Mesendoderm (in vitro differentiated cells): ENCODE results near the gene ACOT11.
"Not testable (repeated sequence)": the region's sequence is repeated elsewhere in the genome, so short reads cannot be mapped to it uniquely, and the experiment has no call there.

Source experiments
- DNase-seq: peaks from one replicate; pipeline ENCODE4 v3.0.0; 2013
- H2AK5ac ChIP-seq: 2 replicates; pipeline ENCODE4 v1.6.1; 2013; ENCODE audit warnings: low read length, inconsistent platforms
- H2BK120ac ChIP-seq: 2 replicates; pipeline ENCODE4 v1.6.1; 2013; ENCODE audit warnings: low read depth, mild to moderate bottlenecking, low read length, moderate library complexity, mixed read lengths
- H2BK15ac ChIP-seq: replicated peaks from 2 replicates; pipeline ENCODE4 v1.6.1; 2013; ENCODE audit warnings: low read depth, mild to moderate bottlenecking, moderate library complexity
- H2BK5ac ChIP-seq: 2 replicates; pipeline ENCODE4 v1.6.1; 2013; ENCODE audit warnings: low read length, inconsistent platforms
- H3K18ac ChIP-seq: 2 replicates; pipeline ENCODE4 v1.6.1; 2013; ENCODE audit warnings: mild to moderate bottlenecking, low read length, mixed read lengths
- H3K23ac ChIP-seq: one replicate; pipeline ENCODE4 v1.6.1; 2013; ENCODE audit warnings: low read length
- H3K27ac ChIP-seq: 2 replicates; pipeline ENCODE4 v1.5.1; 2013; ENCODE audit warnings: low read depth, mild to moderate bottlenecking, inconsistent platforms, low read length, moderate library complexity
- H3K27me3 ChIP-seq: 2 replicates; pipeline ENCODE4 v1.6.1; 2013; ENCODE audit warnings: low read length, control low read depth, mild to moderate bottlenecking, inconsistent platforms; ENCODE audit not compliant: insufficient read depth, poor library complexity
- H3K36me3 ChIP-seq: 2 replicates; pipeline ENCODE4 v1.6.1; 2013; ENCODE audit warnings: low read length, inconsistent platforms; ENCODE audit not compliant: control insufficient read depth, insufficient read depth
- H3K4ac ChIP-seq: one replicate; pipeline ENCODE4 v1.6.1; 2013; ENCODE audit warnings: low read depth, mild to moderate bottlenecking, low read length, moderate library complexity
- H3K4me1 ChIP-seq: 2 replicates; pipeline ENCODE4 v1.6.1; 2013; ENCODE audit warnings: low read depth, low read length, inconsistent platforms; ENCODE audit not compliant: control insufficient read depth
- H3K4me2 ChIP-seq: 2 replicates; pipeline ENCODE4 v1.6.1; 2013; ENCODE audit warnings: low read length
- H3K4me3 ChIP-seq: 2 replicates; pipeline ENCODE4 v1.5.1; 2013; ENCODE audit warnings: mild to moderate bottlenecking, low read length
- H3K56ac ChIP-seq: one replicate; pipeline ENCODE4 v1.6.1; 2013; ENCODE audit warnings: low read length
- H3K79me1 ChIP-seq: 2 replicates; pipeline ENCODE4 v1.6.1; 2013; ENCODE audit warnings: low read length, inconsistent platforms
- H3K79me2 ChIP-seq: 2 replicates; pipeline ENCODE4 v1.6.1; 2013; ENCODE audit warnings: mild to moderate bottlenecking, low read length; ENCODE audit not compliant: control insufficient read depth, insufficient read depth
- H3K9ac ChIP-seq: 2 replicates; pipeline ENCODE4 v1.6.1; 2013; ENCODE audit warnings: low read length, inconsistent platforms
- H4K5ac ChIP-seq: one replicate; pipeline ENCODE4 v1.6.1; 2013; ENCODE audit warnings: low read length
- H4K8ac ChIP-seq: one replicate; pipeline ENCODE4 v1.6.1; 2013; ENCODE audit warnings: low read depth, mild to moderate bottlenecking, control low read depth, low read length, moderate library complexity
- WGBS: extraction: QIAGEN DNeasy Blood & Tissue Kit; methylation state at CpG from one replicate; pipeline ENCODE4 v1.1.7; 2013; ENCODE audit warnings: low lambda C conversion rate, missing lambda C conversion rate; ENCODE audit not compliant: insufficient coverage; ENCODE audit errors: extremely low coverage; 5-methylcytosine and 5-hydroxymethylcytosine counted together

Gene ACOT11

DNA sequence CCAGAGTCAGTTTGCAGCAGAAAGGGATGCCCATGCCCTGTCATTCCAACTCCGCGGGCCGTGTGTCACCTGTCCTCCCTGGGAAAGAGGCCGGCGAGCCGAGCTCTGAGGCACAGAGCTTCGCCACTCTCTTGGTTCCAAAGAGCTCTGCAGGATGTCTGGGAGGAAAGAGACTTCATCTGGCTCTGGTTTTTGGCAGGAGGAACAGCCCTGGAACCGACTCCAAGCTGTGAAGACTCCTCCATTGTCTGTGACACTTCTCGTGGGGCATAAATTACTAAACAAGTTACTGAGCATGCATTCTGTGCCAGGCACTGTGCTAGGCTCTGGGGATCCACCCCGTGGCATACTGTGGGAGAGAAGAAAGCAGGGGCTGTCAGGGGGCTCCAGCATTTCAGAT, 79.2 kb downstream of the ACOT11 start:
- H2BK120ac ChIP-seq: no peak overlapping the region
- WGBS: no CpG with 5 or more reads among the region's 10 CpGs

DNA sequence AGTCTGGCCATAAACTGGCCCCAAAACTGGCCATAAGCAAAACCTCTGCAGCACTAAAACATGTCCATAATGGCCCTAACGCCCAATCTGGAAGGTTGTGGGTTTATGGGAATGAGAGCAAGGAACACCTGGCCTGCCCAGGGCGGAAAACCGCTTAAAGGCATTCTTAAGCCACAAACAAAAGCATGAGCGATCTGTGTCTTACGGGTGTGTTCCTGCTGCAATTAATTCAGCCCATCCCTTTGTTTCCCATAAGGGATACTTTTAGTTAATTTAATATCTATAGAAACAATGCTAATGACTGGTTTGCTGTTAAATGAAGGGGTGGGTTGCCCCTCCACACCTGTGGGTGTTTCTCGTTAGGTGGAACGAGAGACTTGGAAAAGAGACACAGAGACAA, 87.8 kb downstream of the ACOT11 start:
- not testable (repeated sequence) for H2BK5ac ChIP-seq, H3K18ac ChIP-seq, H3K27ac ChIP-seq, H2AK5ac ChIP-seq, H3K4me3 ChIP-seq, H2BK15ac ChIP-seq, H2BK120ac ChIP-seq, H3K79me2 ChIP-seq, H3K4me1 ChIP-seq, H3K36me3 ChIP-seq, H3K4ac ChIP-seq, H3K27me3 ChIP-seq, DNase-seq, H4K8ac ChIP-seq, H3K4me2 ChIP-seq, H3K56ac ChIP-seq, H3K23ac ChIP-seq, H3K79me1 ChIP-seq, H3K9ac ChIP-seq, H4K5ac ChIP-seq
- no CpG with 5 or more reads among the region's 7 CpGs for WGBS

More for the DNA sequence above, 79.2 kb downstream of the ACOT11 start:
- Histone ChIP-seq H3K23ac (no peak overlapping the region), H2AK5ac (no peak overlapping the region), H3K36me3 (no peaks in the 10 kb centered on the region), H2BK5ac (no peak overlapping the region), H3K27ac (no peak overlapping the region), H3K9ac (no peak overlapping the region), H3K56ac (no peak overlapping the region), H3K4me3 (no peak overlapping the region), H3K4ac (no peak overlapping the region), H3K27me3 (no peaks in the 10 kb centered on the region), H3K4me2 (no peak overlapping the region), H3K79me2 (no peaks in the 10 kb centered on the region), H4K8ac (no peak overlapping the region), H4K5ac (no peak overlapping the region), H3K18ac (no peak overlapping the region), H3K4me1 (no peaks in the 10 kb centered on the region), H3K79me1 (no peaks in the 10 kb centered on the region), H2BK15ac (no peak overlapping the region)
- no peak for DNase-seq

DNA sequence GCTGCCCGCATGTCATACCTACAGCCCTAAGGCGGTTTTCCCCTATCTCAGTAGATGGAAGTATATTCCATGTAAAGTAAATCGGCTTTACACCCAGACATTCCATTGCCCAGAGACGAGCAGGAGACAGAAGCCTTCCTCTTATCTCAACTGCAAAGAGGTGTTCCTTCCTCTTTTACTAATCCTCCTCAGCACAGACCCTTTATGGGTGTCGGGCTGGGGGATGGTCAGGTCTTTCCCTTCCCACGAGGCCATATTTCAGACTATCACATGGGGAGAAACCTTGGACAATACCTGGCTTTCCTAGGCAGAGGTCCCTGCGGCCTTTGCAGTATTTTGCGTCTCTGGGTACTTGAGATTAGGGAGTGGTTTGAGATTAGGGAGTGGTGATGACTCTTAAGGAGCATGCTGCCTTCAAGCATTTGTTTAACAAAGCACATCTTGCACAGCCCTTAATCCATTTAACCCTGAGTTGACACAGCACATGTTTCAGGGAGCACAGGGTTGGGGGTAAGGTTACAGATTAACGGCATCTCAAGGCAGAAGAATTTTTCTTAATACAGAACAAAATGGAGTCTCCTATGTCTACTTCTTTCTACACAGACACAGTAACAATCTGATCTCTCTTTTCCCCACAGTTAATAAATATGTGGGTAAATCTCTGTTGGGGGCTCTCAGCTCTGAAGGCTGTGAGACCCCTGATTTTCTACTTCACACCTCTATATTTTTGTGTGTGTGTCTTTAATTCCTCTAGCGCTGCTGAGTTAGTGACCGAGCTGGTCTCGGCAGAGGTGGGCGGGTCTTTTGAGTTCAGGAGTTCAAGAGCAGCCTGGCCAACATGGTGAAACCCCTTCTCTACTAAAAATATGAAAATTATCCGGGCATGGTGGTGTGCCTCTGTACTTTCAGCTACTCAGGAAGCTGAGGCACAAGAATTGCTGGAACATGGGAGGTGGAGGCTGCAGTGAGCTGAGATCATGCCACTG, 88.7 kb downstream of the ACOT11 start:
- H3K79me2 ChIP-seq, H3K56ac ChIP-seq, H4K8ac ChIP-seq, H3K4ac ChIP-seq, H3K4me3 ChIP-seq, H2AK5ac ChIP-seq, DNase-seq, H3K18ac ChIP-seq, H2BK15ac ChIP-seq, H4K5ac ChIP-seq, H2BK120ac ChIP-seq, H3K36me3 ChIP-seq, H3K23ac ChIP-seq, H2BK5ac ChIP-seq, H3K4me2 ChIP-seq, H3K27me3 ChIP-seq, H3K9ac ChIP-seq, H3K27ac ChIP-seq, H3K4me1 ChIP-seq, H3K79me1 ChIP-seq: not testable (repeated sequence)
- no CpG with 5 or more reads among the region's 14 CpGs for WGBS

DNA sequence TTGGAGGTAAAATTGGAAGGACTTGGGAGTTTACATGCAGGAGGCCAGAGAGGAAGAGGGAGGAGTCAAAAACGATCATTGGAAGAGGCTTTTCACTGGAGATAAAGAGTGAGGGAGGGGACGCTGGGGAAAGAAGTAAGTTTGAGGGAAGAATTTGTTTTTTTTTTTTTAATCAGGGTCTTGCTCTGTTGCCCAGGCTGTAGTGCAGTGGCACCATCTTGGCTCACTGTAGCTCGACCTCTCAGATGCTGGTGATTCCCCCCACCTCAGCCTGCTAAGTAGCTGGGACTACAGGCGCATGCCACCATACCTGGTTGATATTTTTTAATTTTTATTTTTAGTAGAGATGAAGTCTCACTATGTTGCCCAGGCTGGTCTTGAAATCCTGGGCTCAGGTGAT, 92.3 kb downstream of the ACOT11 start:
- Histone ChIP-seq H3K4me2 (no peak overlapping the region), H3K79me1 (no peaks in the 10 kb centered on the region), H3K27ac (no peak overlapping the region), H3K18ac (no peak overlapping the region), H3K4ac (no peak overlapping the region), H2BK5ac (no peak overlapping the region), H3K79me2 (no peaks in the 10 kb centered on the region), H4K5ac (no peak overlapping the region), H3K36me3 (no peaks in the 10 kb centered on the region), H2BK15ac (no peak overlapping the region), H4K8ac (no peak overlapping the region), H3K9ac (no peak overlapping the region), H3K56ac (no peak overlapping the region), H3K4me3 (no peak overlapping the region), H3K4me1 (no peaks in the 10 kb centered on the region), H3K27me3 (no peaks in the 10 kb centered on the region), H3K23ac (no peak overlapping the region), H2AK5ac (no peak overlapping the region), H2BK120ac (no peak overlapping the region)
- WGBS: no CpG with 5 or more reads among the region's 4 CpGs
- no peak for DNase-seq

DNA sequence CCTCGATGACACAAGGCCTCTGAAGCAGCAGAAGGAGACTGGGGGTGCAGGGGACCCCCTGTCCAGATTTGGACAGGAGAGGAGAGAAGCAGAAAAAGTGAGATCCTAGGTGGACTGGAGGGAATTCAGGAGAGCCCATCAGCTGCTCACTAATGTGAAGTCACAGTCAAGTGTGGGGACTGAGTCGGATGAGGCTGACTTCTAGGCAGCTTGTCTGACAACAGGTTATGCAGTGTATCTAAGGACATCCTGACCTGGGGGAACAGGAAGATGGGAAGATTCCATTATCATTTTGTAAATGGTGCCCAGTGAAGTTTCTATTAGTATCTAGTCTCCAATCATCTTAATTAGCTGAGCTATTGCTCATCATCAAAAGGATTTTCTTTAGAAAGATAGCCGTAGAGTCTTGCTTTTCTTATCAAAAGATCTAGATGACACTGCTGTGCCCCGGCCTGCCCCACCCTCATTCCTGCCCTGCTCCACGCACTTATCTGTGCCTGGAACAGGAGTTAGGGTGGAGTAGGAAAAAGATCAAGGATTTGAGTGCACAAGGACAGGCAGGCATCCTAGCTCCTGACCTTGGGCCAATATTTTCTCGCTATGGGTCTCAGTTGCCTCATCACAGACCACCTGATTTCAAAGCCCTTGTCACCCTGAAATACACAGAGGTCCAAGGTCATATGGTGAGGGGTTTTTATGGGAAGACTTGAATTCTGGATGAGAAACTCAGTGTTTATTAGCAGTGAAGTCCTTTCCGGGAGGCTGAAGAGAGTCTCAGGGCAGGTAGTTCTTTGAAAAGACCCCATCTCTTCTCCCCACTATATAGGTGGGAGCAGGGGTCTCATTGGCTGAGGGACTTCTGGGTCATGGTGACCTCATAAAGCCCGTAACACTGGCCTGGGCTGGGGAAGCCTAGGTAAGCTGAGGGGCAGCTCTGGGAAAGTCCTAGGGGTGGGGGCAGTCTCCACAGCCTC, 93.1 kb downstream of the ACOT11 start, which contains the start of gene MROH7:
Gene MROH7, plus strand, starts transcription at position 924 of the 974 bp plus-strand sequence. CDS start 11,141 bp downstream, outside the sequence.
- no peak within 1 kb of the TSS for H3K27ac ChIP-seq
- no peak within 1 kb of the TSS for H3K23ac ChIP-seq
- no peak within 1 kb of the TSS for H2BK120ac ChIP-seq
- no CpG with 5 or more reads among the region's 8 CpGs for WGBS
- H3K9ac ChIP-seq: no peak within 1 kb of the TSS
- H3K36me3 ChIP-seq: no peaks in the 10 kb centered on the region
- no peak within 1 kb of the TSS for H2BK15ac ChIP-seq
- no peak within 1 kb of the TSS for H2BK5ac ChIP-seq
- H2AK5ac ChIP-seq: no peak within 1 kb of the TSS
- no peaks in the 10 kb centered on the region for H3K79me2 ChIP-seq
- no peaks in the 10 kb centered on the region for H3K27me3 ChIP-seq
- no peak within 1 kb of the TSS for H3K4ac ChIP-seq
- H3K56ac ChIP-seq: no peak within 1 kb of the TSS
- H3K4me2 ChIP-seq: no peak within 1 kb of the TSS
- H3K4me3 ChIP-seq: no peak within 1 kb of the TSS
- H3K79me1 ChIP-seq: no peaks in the 10 kb centered on the region
- H3K18ac ChIP-seq: no peak within 1 kb of the TSS
- no peak within 1 kb of the TSS for H4K5ac ChIP-seq
- DNase-seq: no peak
- H4K8ac ChIP-seq: no peak within 1 kb of the TSS
- H3K4me1 ChIP-seq: no peaks in the 10 kb centered on the region
